Stomach (tissue), 9 donors: ENCODE measurements around the gene ISL1. TPM values are rescaled to one million over a fixed set of nuclear protein-coding genes. Genes with fewer than 3 reads are reported as not detected.

Experiments
- DNase-seq, 2 donors: peaks; one replicate each; pipeline versions ENCODE4 v3.0.0 to v3.0.0-alpha.2; 2013 to 2019
- H3K27ac ChIP-seq, 5 donors: fragments of 200-600 bp in 4 of 5; sonication (generic) in 4 of 5; one replicate each; pipeline ENCODE4 v1.5.1; 2013 to 2019; ENCODE audit warnings: mild to moderate bottlenecking in 1 of 5, moderate library complexity in 1 of 5
- H3K27me3 ChIP-seq, 3 donors: fragments of 200-600 bp; sonication (generic); one replicate each; pipeline ENCODE4 v1.5.1; 2017 to 2019; ENCODE audit warnings: mixed run types in 1 of 3
- H3K36me3 ChIP-seq, 4 donors: fragments of 200-600 bp; sonication (generic); 1 replicate in 3 of 4; 2 replicates in 1 of 4; pipeline ENCODE4 v1.5.1; 2016 to 2019
- H3K4me1 ChIP-seq, 4 donors: fragments of 200-600 bp; sonication (generic); one replicate each; pipeline ENCODE4 v1.5.1; 2016 to 2019
- H3K4me3 ChIP-seq, 4 donors: fragments of 200-600 bp; sonication (generic) in 3 of 4; one replicate each; pipeline ENCODE4 v1.5.1; 2016 to 2019; ENCODE audit warnings: mild to moderate bottlenecking in 1 of 4
- H3K9me3 ChIP-seq, 4 donors: fragments of 200-600 bp; sonication (generic); one replicate each; pipeline ENCODE4 v1.5.1; 2016 to 2019
- EP300 ChIP-seq: sonication (generic); formaldehyde crosslinking; IDR thresholded peaks from one replicate; pipeline ENCODE4 v1.6.1; 2017; ENCODE audit warnings: antibody characterized with exemption
- POLR2A ChIP-seq, 4 donors: fragments of 450-650 bp; IDR thresholded peaks; one replicate each; pipeline ENCODE4 v1.6.1; 2016; ENCODE audit warnings: antibody characterized with exemption in 4 of 4, control low read depth in 2 of 4, mild to moderate bottlenecking in 1 of 4, moderate library complexity in 1 of 4
- POLR2AphosphoS5 ChIP-seq, 3 donors: sonication (generic); formaldehyde crosslinking; IDR thresholded peaks; one replicate each; pipeline ENCODE4 v1.6.1; 2016; ENCODE audit warnings: antibody characterized with exemption in 3 of 3
- WGBS, 5 donors: extraction: QIAGEN DNeasy Blood & Tissue Kit in 3 of 5; methylation state at CpG; one replicate each; pipeline versions ENCODE4 v1.1.5 to v1.1.7; 2013 to 2018; 5-methylcytosine and 5-hydroxymethylcytosine counted together
- intact Hi-C: fragments of 100-400 bp; cut with DNase I; formaldehyde crosslinking; loops from one replicate; pipeline ENCODE4 v1.15.1; 2023; ENCODE audit warnings: low total_unique reads
- polyA plus RNA-seq, 3 donors: library from polyadenylated mRNA; stranded (reverse); fragments of 200-250 nt; gene quantifications; one replicate each; pipeline ENCODE4 v1.2.3, GENCODE V29; 2013
- total RNA-seq, 5 donors: library from RNA; depleted of rRNA; stranded (reverse); fragments of >200 nt; gene quantifications; one replicate each; pipeline versions ENCODE4 v1.1.0 to v1.2.3, GENCODE V29; 2014 to 2016
- TF ChIP-seq, protein P1 (sequence below), 7 experiments: fragments of 450-650 bp in 4 of 7; fragments of 200-600 bp in 3 of 7; sonication (generic) in 3 of 7; IDR thresholded peaks; one replicate each; pipeline ENCODE4 v1.5.1; 2016 to 2019; ENCODE audit warnings: antibody characterized with exemption in 7 of 7, control low read depth in 2 of 7, mild to moderate bottlenecking in 1 of 7
- donor health status: healthy with polysubstance abuse.
- donor health status: Bipolar disorder and iron deficiency.
- donor health status: healthy.

The ISL1 gene
- total and polyA plus RNA-seq, 8 donors, result 1.8 to 20.7 (median 7.9) TPM; not detected in 1

DNA sequence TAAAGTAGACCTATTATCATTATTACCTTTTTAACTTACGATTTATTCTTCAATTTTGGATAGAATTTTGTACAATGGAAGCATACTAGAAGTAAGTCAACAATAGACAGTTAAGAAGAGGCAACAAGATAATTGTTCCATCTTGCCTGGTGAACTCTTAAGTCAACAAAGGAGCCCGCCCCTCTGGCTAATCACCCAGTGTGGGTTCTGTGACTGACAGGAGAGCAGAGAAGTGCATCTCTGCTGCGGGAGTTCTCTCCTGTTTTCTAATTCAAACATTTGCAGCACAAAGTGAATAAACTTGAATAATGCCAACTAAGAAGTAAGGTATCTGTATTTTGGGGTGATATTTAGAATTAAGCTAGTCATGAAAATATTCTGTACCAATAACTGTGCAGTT is 6.7 kb upstream of the ISL1 start:
- Histone ChIP-seq H3K4me1 (peaks cover 4 to 58% (median 32%) of the 10 kb centered on the region in 4 donors), H3K9me3 (no peaks in the 10 kb centered on the region), H3K27ac (peak overlapping the region in 3 of 5 donors; percentile 91 to 97 (median 95)), H3K36me3 (no peaks in the 10 kb centered on the region), H3K4me3 (peak overlapping the region in 2 of 4 donors; percentile 29 to 81), H3K27me3 (peaks cover 0 to 30% (median 5%) of the 10 kb centered on the region in 3 donors)
- DNase-seq, result no peak
- 50 to 77% (median 61%) methylated on average over 3 of the region's 3 CpGs for WGBS, 5 donors
- intact Hi-C loops, result no loop called here
- TF ChIP-seq EP300, result no peak
- TF ChIP-seq, protein P1, sequence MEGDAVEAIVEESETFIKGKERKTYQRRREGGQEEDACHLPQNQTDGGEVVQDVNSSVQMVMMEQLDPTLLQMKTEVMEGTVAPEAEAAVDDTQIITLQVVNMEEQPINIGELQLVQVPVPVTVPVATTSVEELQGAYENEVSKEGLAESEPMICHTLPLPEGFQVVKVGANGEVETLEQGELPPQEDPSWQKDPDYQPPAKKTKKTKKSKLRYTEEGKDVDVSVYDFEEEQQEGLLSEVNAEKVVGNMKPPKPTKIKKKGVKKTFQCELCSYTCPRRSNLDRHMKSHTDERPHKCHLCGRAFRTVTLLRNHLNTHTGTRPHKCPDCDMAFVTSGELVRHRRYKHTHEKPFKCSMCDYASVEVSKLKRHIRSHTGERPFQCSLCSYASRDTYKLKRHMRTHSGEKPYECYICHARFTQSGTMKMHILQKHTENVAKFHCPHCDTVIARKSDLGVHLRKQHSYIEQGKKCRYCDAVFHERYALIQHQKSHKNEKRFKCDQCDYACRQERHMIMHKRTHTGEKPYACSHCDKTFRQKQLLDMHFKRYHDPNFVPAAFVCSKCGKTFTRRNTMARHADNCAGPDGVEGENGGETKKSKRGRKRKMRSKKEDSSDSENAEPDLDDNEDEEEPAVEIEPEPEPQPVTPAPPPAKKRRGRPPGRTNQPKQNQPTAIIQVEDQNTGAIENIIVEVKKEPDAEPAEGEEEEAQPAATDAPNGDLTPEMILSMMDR (IDR thresholded peaks at IDR 0.05), result no peak
- TF ChIP-seq POLR2AphosphoS5 (IDR thresholded peaks at IDR 0.05), result no peak
- no peak for TF ChIP-seq POLR2A (IDR thresholded peaks at IDR 0.05)

DNA sequence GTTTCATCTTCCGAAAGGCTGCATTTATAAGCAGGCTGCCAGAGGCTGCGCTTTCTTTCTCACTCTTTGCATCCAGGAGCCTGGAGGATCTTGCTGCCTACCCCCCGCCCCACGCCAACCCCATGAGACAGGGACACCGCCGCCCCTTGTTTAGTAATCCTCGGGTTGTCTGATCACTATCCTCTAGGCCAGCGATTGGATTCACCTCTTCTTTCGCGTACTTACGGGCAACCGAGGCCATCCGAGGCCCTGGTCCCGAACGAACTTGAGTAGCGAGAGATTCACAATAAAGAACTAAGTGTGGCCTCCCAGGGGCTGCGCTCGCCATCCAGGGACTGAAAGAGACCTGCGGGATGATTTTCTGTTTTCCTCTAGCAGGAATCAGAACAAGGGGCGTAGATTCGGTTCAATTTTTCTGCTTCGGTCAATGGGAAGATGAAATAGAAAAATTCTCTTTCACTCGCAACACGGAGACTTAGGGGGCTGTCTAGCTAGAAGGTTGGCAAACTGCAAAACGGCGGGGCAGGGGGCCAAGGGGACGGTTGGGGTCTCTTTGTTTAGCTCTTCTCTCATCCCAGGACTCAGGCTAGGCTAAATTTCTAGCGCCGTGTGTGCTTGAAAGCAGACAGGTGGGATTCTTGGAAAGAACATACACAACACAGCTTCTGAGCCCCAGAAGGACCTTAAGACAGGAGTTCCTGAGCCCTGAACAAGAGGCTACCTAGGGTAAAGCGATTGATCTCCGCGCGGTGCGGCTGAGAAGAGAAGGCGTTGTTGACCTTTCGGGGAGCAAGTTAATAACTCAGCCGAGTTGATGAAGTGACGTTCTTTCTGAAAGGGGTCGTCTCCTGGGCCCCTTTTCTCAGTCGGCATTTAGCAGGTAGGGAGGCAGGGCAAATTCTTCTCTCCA is 5.8 kb upstream of the ISL1 start:
- H3K36me3 ChIP-seq, result no peaks in the 10 kb centered on the region
- H3K9me3 ChIP-seq, result no peaks in the 10 kb centered on the region
- 38 to 73% (median 64%) methylated on average over 39 to 40 of the region's 40 CpGs for WGBS, 5 donors
- TF ChIP-seq POLR2AphosphoS5 (IDR thresholded peaks at IDR 0.05) (no peak), POLR2A (IDR thresholded peaks at IDR 0.05) (no peak), EP300 (no peak)
- TF ChIP-seq, protein P1 (IDR thresholded peaks at IDR 0.05), result no peak
- peaks cover 0 to 36% (median 5%) of the 10 kb centered on the region in 3 donors for H3K27me3 ChIP-seq
- DNase-seq, result no peak
- H3K4me1 ChIP-seq, result peaks cover 4 to 49% (median 28%) of the 10 kb centered on the region in 4 donors
- intact Hi-C loops, result no loop called here
- peak overlapping the region in 4 of 5 donors; percentile 90 to 97 (median 93) for H3K27ac ChIP-seq
- H3K4me3 ChIP-seq, result peak overlapping the region in 3 of 4 donors; percentile 29 to 81 (median 43)

DNA sequence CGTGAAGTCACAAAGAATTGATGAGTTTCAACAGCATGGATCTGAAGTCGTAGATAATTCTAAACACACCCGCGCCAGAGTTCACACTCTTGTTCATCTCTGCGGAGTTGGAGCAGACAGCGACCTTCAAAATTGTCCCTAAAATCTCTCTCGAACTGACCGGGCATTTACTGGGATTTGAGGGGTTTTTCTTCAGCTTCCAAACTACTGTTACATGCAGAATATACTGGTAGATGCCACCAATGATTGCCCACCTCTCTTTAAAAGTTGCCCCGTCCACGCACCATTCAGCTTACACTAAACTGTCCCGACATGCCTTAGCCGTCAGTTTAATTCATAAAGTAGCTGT is 5.2 kb upstream of the ISL1 start:
- H3K4me1 ChIP-seq, result peaks cover 4 to 49% (median 30%) of the 10 kb centered on the region in 4 donors
- H3K9me3 ChIP-seq, result no peaks in the 10 kb centered on the region
- DNase-seq, result no peak
- TF ChIP-seq POLR2AphosphoS5 (IDR thresholded peaks at IDR 0.05) (no peak), EP300 (no peak), POLR2A (IDR thresholded peaks at IDR 0.05) (no peak)
- TF ChIP-seq, protein P1 (IDR thresholded peaks at IDR 0.05), result no peak
- H3K4me3 ChIP-seq, result peak overlapping the region; percentile 29 to 81 (median 44)
- H3K36me3 ChIP-seq, result no peaks in the 10 kb centered on the region
- intact Hi-C loops, result no loop called here
- 34 to 69% (median 59%) methylated on average over 12 of the region's 12 CpGs for WGBS, 5 donors
- peaks cover 0 to 43% (median 8%) of the 10 kb centered on the region in 3 donors for H3K27me3 ChIP-seq
- peak overlapping the region; percentile 55 to 97 (median 91) for H3K27ac ChIP-seq

DNA sequence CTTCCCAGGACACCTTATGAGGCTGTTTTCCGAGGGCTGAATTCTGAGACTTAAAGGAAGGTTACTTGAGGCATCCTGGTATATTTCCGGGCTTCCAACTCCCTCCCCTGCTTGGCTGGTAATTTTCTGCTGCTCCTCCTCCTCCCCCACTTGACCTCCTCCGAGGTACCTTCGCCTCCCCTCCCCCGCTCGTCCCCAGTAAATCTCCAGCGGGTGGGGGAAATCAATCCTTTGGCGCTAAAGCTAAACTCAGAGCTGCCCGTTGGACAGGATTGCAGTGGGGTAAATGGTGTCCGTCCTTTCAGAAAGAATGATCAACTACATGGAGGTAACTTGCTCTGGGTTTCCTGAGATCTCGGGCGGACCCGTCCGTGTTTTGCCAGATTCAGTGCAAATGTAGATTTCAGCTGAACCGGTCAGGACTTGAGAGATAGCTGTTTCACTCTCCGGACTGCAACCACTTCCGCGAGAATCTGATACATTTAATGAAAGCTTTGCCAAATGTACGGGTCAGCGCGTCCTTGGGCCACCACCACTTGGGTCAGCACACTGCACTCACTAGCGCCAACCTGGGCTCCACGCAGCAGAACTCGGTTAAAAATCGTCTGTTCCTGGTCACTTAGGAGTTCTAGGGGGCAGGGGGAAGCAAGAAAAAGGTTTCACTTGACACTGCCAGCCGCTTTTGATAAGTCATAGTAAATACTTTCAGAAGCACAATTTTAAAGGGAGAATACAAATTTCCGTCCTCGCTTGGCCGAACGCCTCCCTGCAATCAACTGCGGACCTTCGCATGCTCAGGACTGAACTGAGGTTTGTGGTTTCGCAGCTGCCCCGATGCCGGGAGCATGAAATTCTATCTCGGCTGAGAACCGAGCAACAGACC is 4.6 kb upstream of the ISL1 start:
- 8 to 25% (median 15%) methylated on average over 37 of the region's 37 CpGs for WGBS, 5 donors
- peak in 1 of 3 donors; percentile 9 for TF ChIP-seq POLR2AphosphoS5 (IDR thresholded peaks at IDR 0.05)
- TF ChIP-seq, protein P1 (IDR thresholded peaks at IDR 0.05), result no peak
- TF ChIP-seq POLR2A (IDR thresholded peaks at IDR 0.05), result no peak
- no peak for TF ChIP-seq EP300
- H3K27ac ChIP-seq, result peak overlapping the region; percentile 55 to 97 (median 91)
- peaks cover 4 to 45% (median 29%) of the 10 kb centered on the region in 4 donors for H3K4me1 ChIP-seq
- H3K9me3 ChIP-seq, result no peaks in the 10 kb centered on the region
- H3K36me3 ChIP-seq, result no peaks in the 10 kb centered on the region
- H3K4me3 ChIP-seq, result peak overlapping the region; percentile 29 to 81 (median 44)
- intact Hi-C loops, result no loop called here
- DNase-seq, result peak in 1 of 2 donors; percentile 64
- peaks cover 0 to 49% (median 12%) of the 10 kb centered on the region in 3 donors for H3K27me3 ChIP-seq
